Ecto neural progenitor cell (in vitro differentiated cells): ENCODE measurements around the gene TAOK3.

Experiments used
- DNase-seq: peaks from one replicate; pipeline ENCODE4 v3.0.0-alpha.2; 2018; ENCODE audit warnings: low spot score

The TAOK3 gene

GRCh38 chr12:118206107-118206412, 166.6 kb downstream of the TAOK3 start:
- DNase-seq: no peak

GRCh38 chr12:118193958-118194357, 178.7 kb downstream of the TAOK3 start:
- no peak for DNase-seq

GRCh38 chr12:118193477-118193876, 179.2 kb downstream of the TAOK3 start:
- DNase-seq: no peak

- no peak for DNase-seq
Observed at GRCh38 chr12:118190266-118190665, 182.4 kb downstream of the TAOK3 start.

- DNase-seq: peak; percentile 73
Observed at GRCh38 chr12:118189741-118190191, 182.9 kb downstream of the TAOK3 start.

GRCh38 chr12:118188690-118189371, 183.9 kb downstream of the TAOK3 start:
- no peak for DNase-seq

GRCh38 chr12:118187751-118188435, 184.8 kb downstream of the TAOK3 start:
- no peak for DNase-seq

- DNase-seq: no peak
Observed at GRCh38 chr12:118185602-118186397, 186.9 kb downstream of the TAOK3 start.

GRCh38 chr12:118183711-118184110, 189.0 kb downstream of the TAOK3 start:
- no peak for DNase-seq

- no peak for DNase-seq
Observed at GRCh38 chr12:118183155-118183554, 189.6 kb downstream of the TAOK3 start.

- DNase-seq: no peak
Observed at GRCh38 chr12:118175823-118176447, 196.8 kb downstream of the TAOK3 start.

GRCh38 chr12:118166946-118167345, 205.8 kb downstream of the TAOK3 start:
- DNase-seq: no peak

GRCh38 chr12:118164798-118165486, 207.8 kb downstream of the TAOK3 start:
- DNase-seq: peak; percentile 63

- no peak for DNase-seq
Observed at GRCh38 chr12:118160536-118160935, 212.2 kb downstream of the TAOK3 start.

GRCh38 chr12:118151755-118152154, 221.0 kb downstream of the TAOK3 start:
- DNase-seq: no peak

- DNase-seq: no peak
Observed at GRCh38 chr12:118150625-118151024, 222.1 kb downstream of the TAOK3 start.

GRCh38 chr12:118148287-118148686, 224.4 kb downstream of the TAOK3 start:
- DNase-seq: no peak

- no peak for DNase-seq
Observed at GRCh38 chr12:118145798-118146156, 226.9 kb downstream of the TAOK3 start.

- DNase-seq: no peak
Observed at GRCh38 chr12:118145113-118145797, 227.5 kb downstream of the TAOK3 start.

GRCh38 chr12:118144499-118144898, 228.2 kb downstream of the TAOK3 start:
- DNase-seq: no peak

- DNase-seq: no peak
Observed at GRCh38 chr12:118140825-118141224, 231.9 kb downstream of the TAOK3 start.
